ENCODE results near the gene UPK3B.
"Not testable (repeated sequence)": the region's sequence is repeated elsewhere in the genome, so short reads cannot be mapped to it uniquely, and the experiment has no call there.

- TF ChIP-seq, protein P1, sequence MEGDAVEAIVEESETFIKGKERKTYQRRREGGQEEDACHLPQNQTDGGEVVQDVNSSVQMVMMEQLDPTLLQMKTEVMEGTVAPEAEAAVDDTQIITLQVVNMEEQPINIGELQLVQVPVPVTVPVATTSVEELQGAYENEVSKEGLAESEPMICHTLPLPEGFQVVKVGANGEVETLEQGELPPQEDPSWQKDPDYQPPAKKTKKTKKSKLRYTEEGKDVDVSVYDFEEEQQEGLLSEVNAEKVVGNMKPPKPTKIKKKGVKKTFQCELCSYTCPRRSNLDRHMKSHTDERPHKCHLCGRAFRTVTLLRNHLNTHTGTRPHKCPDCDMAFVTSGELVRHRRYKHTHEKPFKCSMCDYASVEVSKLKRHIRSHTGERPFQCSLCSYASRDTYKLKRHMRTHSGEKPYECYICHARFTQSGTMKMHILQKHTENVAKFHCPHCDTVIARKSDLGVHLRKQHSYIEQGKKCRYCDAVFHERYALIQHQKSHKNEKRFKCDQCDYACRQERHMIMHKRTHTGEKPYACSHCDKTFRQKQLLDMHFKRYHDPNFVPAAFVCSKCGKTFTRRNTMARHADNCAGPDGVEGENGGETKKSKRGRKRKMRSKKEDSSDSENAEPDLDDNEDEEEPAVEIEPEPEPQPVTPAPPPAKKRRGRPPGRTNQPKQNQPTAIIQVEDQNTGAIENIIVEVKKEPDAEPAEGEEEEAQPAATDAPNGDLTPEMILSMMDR (IDR thresholded peaks at IDR 0.05; ENCODE audit: extremely low read depth in 1 of 2, insufficient read depth in 1 of 2, low read depth in 1 of 2, low read length in 2 of 2): not testable (repeated sequence)
- TF ChIP-seq POLR2A (IDR thresholded peaks at IDR 0.05; ENCODE audit: low read depth, low read length); EZH2 (IDR thresholded peaks at IDR 0.05; ENCODE audit: borderline replicate concordance, low read depth, low read length, severe bottlenecking); MAX (IDR thresholded peaks at IDR 0.05; ENCODE audit: insufficient read depth, insufficient read length): not testable (repeated sequence)
These were observed 48.8 kb upstream of the UPK3B start, which contains the start of gene DTX2 for GRCh38 chr7:76461464-76462101.
